ENCODE measurements around the gene BMP5. TPM values are rescaled to one million over a fixed set of nuclear protein-coding genes. Genes with fewer than 3 reads are reported as not detected.
A peak's percentile ranks its signal among the peaks of the same experiment; 100 is the strongest.

The BMP5 gene
- total RNA-seq, 1 donor from 2014 or later = not detected

- DNase-seq (ENCODE audit: extremely low read depth, low read depth, low spot score) = no peak
Measured at GRCh38 chr6:55734256-55734655, 141.1 kb downstream of the BMP5 start.

GRCh38 chr6:55729665-55730064 lies 145.7 kb downstream of the BMP5 start:
- DNase-seq (ENCODE audit: extremely low read depth, low read depth, low spot score) = no peak

GRCh38 chr6:55726144-55726543 lies 149.2 kb downstream of the BMP5 start:
- no peak for DNase-seq (ENCODE audit: extremely low read depth, low read depth, low spot score)

- no peak for DNase-seq (ENCODE audit: extremely low read depth, low read depth, low spot score)
Measured at GRCh38 chr6:55714831-55715230, 160.6 kb downstream of the BMP5 start.

GRCh38 chr6:55713436-55713835 lies 162.0 kb downstream of the BMP5 start:
- no peak for DNase-seq (ENCODE audit: extremely low read depth, low read depth, low spot score)

- no peak for DNase-seq (ENCODE audit: extremely low read depth, low read depth, low spot score)
Measured at GRCh38 chr6:55708711-55709110, 166.7 kb downstream of the BMP5 start.

- DNase-seq (ENCODE audit: extremely low read depth, low read depth, low spot score) = no peak
Measured at GRCh38 chr6:55705451-55706440, 169.6 kb downstream of the BMP5 start.

- DNase-seq (ENCODE audit: extremely low read depth, low read depth, low spot score) = peak; percentile 54
Measured at GRCh38 chr6:55704421-55704820, 171.0 kb downstream of the BMP5 start.
